Endothelial cell of umbilical vein (primary cell): ENCODE measurements around the gene A3GALT2. TPM values are rescaled to one million over a fixed set of nuclear protein-coding genes. Genes with fewer than 3 reads are reported as not detected.

Experiments used
- BruUV-seq: library from RNA; stranded (reverse); fragments of 400-500 nt; replicated peaks from 2 replicates; lab custom pipeline; 2021; lab: Mats Ljungman, UMichigan
- CTCF ChIA-PET: fragments of 300-600, 350-600 bp; sonication (Branson Sonifier 250); formaldehyde crosslinking; loops from one replicate; lab custom pipeline; 2021; ENCODE audit warnings: antibody characterized with exemption, inconsistent platforms; lab: Charles Lee
- POLR2A ChIA-PET: fragments of 300-600, 350-600 bp; sonication (Branson Sonifier 250); formaldehyde crosslinking; loops from one replicate; lab custom pipeline; 2021; ENCODE audit warnings: antibody characterized with exemption, inconsistent platforms; lab: Charles Lee
- DNase-seq: peaks from one replicate; pipeline ENCODE4 v3.0.0-alpha.2; 2011; ENCODE audit warnings: low read depth, low spot score
- FAIRE-seq: peaks from 2 replicates; lab custom pipeline; 2011; peaks lifted over from hg19 to GRCh38; lab: Jason Lieb, UNC
- H2AFZ ChIP-seq: 2 replicates; pipeline ENCODE4 v1.6.0; 2012; ENCODE audit warnings: low read depth, low read length, control low read depth, inconsistent platforms
- H3K27ac ChIP-seq: 2 replicates; pipeline ENCODE4 v1.5.1; 2011; ENCODE audit warnings: low read depth, mild to moderate bottlenecking, control low read depth, low read length, moderate library complexity; ENCODE audit not compliant: insufficient read depth
- H3K27me3 ChIP-seq, 2 experiments: 2 replicates each; pipeline versions ENCODE4 v1.6.0 to v1.6.1; 2011; ENCODE audit warnings: low read length in 2 of 2, mixed read lengths in 1 of 2; ENCODE audit not compliant: control insufficient read depth in 2 of 2, insufficient read depth in 2 of 2
- H3K36me3 ChIP-seq, 2 experiments: 2 replicates in 1 of 2; 3 replicates in 1 of 2; pipeline ENCODE4 v1.5.1; 2011; ENCODE audit warnings: low read length in 2 of 2, mild to moderate bottlenecking in 1 of 2, moderate library complexity in 1 of 2; ENCODE audit not compliant: control insufficient read depth in 2 of 2, insufficient read depth in 2 of 2; ENCODE audit errors: extremely low read depth in 1 of 2
- H3K4me1 ChIP-seq: 3 replicates; pipeline ENCODE4 v1.5.1; 2011; ENCODE audit warnings: mild to moderate bottlenecking, low read length; ENCODE audit not compliant: control insufficient read depth, insufficient read depth; ENCODE audit errors: extremely low read depth
- H3K4me2 ChIP-seq: 2 replicates; pipeline ENCODE4 v1.6.1; 2011; ENCODE audit warnings: low read length, control low read depth, mixed read lengths; ENCODE audit not compliant: insufficient read depth
- H3K4me3 ChIP-seq, 3 experiments: fragments of 200-600 bp in 1 of 3; sonication (generic), shearing (Covaris generic) in 1 of 3; replicated peaks in 1 of 3; 2 replicates each; pipeline ENCODE4 v1.5.1; 2011 to 2016; ENCODE audit warnings: control low read depth in 3 of 3, low read length in 3 of 3, mild to moderate bottlenecking in 2 of 3, inconsistent platforms in 1 of 3, low read depth in 1 of 3, moderate library complexity in 1 of 3; ENCODE audit not compliant: insufficient read depth in 1 of 3
- H3K79me2 ChIP-seq: 2 replicates; pipeline ENCODE4 v1.6.0; 2012; ENCODE audit warnings: low read length, inconsistent platforms; ENCODE audit not compliant: control insufficient read depth, insufficient read depth
- H3K9ac ChIP-seq: replicated peaks from 2 replicates; pipeline ENCODE3; 2011; ENCODE audit warnings: low read length, control low read depth; ENCODE audit not compliant: insufficient read depth; ENCODE audit errors: extremely low read depth
- H3K9me1 ChIP-seq: replicated peaks from 3 replicates; pipeline ENCODE4 v1.6.0; 2011; ENCODE audit warnings: mild to moderate bottlenecking, low read length; ENCODE audit not compliant: control insufficient read depth, insufficient read depth; ENCODE audit errors: extremely low read depth
- H3K9me3 ChIP-seq: replicated peaks from 2 replicates; pipeline ENCODE4 v1.5.1; 2012; ENCODE audit warnings: low read length, inconsistent platforms; ENCODE audit not compliant: control insufficient read depth, insufficient read depth
- H4K20me1 ChIP-seq: replicated peaks from 2 replicates; pipeline ENCODE3; 2011; ENCODE audit warnings: mild to moderate bottlenecking, low read length; ENCODE audit not compliant: control insufficient read depth, insufficient read depth; ENCODE audit errors: extremely low read depth
- CTCF ChIP-seq, 2 donors: IDR thresholded peaks; 1 replicate in 1 of 2; 2 replicates in 1 of 2; pipeline ENCODE4 v1.5.1; 2011; ENCODE audit warnings: low read length in 2 of 2, mild to moderate bottlenecking in 2 of 2, moderate library complexity in 2 of 2, control low read depth in 1 of 2, inconsistent platforms in 1 of 2, low read depth in 1 of 2; ENCODE audit not compliant: insufficient read depth in 1 of 2; ENCODE audit errors: extremely low read depth in 1 of 2
- EZH2 ChIP-seq: IDR thresholded peaks from 2 replicates; pipeline ENCODE4 v1.6.1; 2012; ENCODE audit warnings: borderline replicate concordance, low read depth, mild to moderate bottlenecking, moderate library complexity, low read length, inconsistent platforms; ENCODE audit not compliant: severe bottlenecking
- FOS ChIP-seq: IDR thresholded peaks from 2 replicates; pipeline ENCODE4 v1.6.1; 2011; ENCODE audit warnings: mild to moderate bottlenecking, low read length, moderate library complexity, borderline replicate concordance; ENCODE audit not compliant: insufficient read depth
- GATA2 ChIP-seq: IDR thresholded peaks from 2 replicates; pipeline ENCODE4 v1.7.0; 2011; ENCODE audit warnings: low read depth, mild to moderate bottlenecking, moderate library complexity, mixed read lengths, low read length; ENCODE audit not compliant: insufficient read length, insufficient read depth
- JUN ChIP-seq: IDR thresholded peaks from 2 replicates; pipeline ENCODE4 v1.6.1; 2011; ENCODE audit warnings: borderline replicate concordance, low read depth; ENCODE audit not compliant: insufficient read length, insufficient read depth
- MAX ChIP-seq: IDR thresholded peaks from 2 replicates; pipeline ENCODE4 v1.6.1; 2011; ENCODE audit not compliant: insufficient read depth, insufficient read length
- MYC ChIP-seq: IDR thresholded peaks from one replicate; pipeline ENCODE4 v1.6.1; 2011; ENCODE audit warnings: mild to moderate bottlenecking, low read depth, low read length
- POLR2A ChIP-seq: IDR thresholded peaks from 2 replicates; pipeline ENCODE4 v1.6.1; 2012; ENCODE audit warnings: low read depth, mild to moderate bottlenecking, control low read depth, low read length
- POLR2AphosphoS5 ChIP-seq: IDR thresholded peaks from 2 replicates; pipeline ENCODE4 v1.6.1; 2012; ENCODE audit warnings: low read depth, mild to moderate bottlenecking, control low read depth, low read length, moderate library complexity; ENCODE audit not compliant: insufficient read depth
- dilution Hi-C: fragments of 300-500 bp; cut with MboI; formaldehyde crosslinking; loops from one replicate; pipeline ENCODE4 v1.15.0; 2019; ENCODE audit warnings: low sequenced_read_pairs; ENCODE audit not compliant: extremely low pct_ligation_motif_present
- intact Hi-C: fragments of 100-400 bp; cut with micrococcal nuclease; formaldehyde crosslinking; loops from one replicate; pipeline ENCODE4 v1.10.0; 2022
- polyA plus RNA-seq, 4 experiments: library from polyadenylated mRNA; depleted of rRNA in 3 of 4; stranded (reverse) in 3 of 4; unstranded in 1 of 4; fragments of >200 nt; gene quantifications; 2 replicates each; pipeline versions ENCODE4 v1.2.1 to v1.2.3, GENCODE V29; 2011 to 2012; ENCODE audit warnings: missing spikeins in 1 of 4
- total RNA-seq: library from RNA; stranded (reverse); gene quantifications from 2 replicates; pipeline ENCODE4 v1.2.3, GENCODE V29; 2021

Gene A3GALT2
- total and polyA plus RNA-seq, 2 donors (not counting 3 experiments of a cell fraction or from before 2014, with no cell fraction given) = not detected

- H3K4me1 ChIP-seq = peaks cover 4% of the 10 kb centered on the region
- FAIRE-seq = no peak
- no peaks in the 10 kb centered on the region for H4K20me1 ChIP-seq
- intact Hi-C loops (no loop called here), dilution Hi-C loops (no loop called here)
- no peaks in the 10 kb centered on the region for H3K79me2 ChIP-seq
- no peak overlapping the region for H3K9ac ChIP-seq
- ChIA-PET CTCF (no interaction called here), POLR2A (no interaction called here)
- no peak overlapping the region for H3K4me3 ChIP-seq
- H3K9me1 ChIP-seq = no peaks in the 10 kb centered on the region
- no peak for DNase-seq
- H3K27me3 ChIP-seq = no peaks in the 10 kb centered on the region
- H3K27ac ChIP-seq = no peak overlapping the region
- no peak for TF ChIP-seq GATA2
- TF ChIP-seq FOS = no peak
- TF ChIP-seq POLR2AphosphoS5 = no peak
- no peak for TF ChIP-seq POLR2A
- TF ChIP-seq MAX = no peak
- no peak for TF ChIP-seq JUN
- TF ChIP-seq MYC = no peak
- TF ChIP-seq EZH2 = no peak
- no peak for TF ChIP-seq CTCF (IDR thresholded peaks at IDR 0.05; ENCODE audit: extremely low read depth in 1 of 2, insufficient read depth in 1 of 2, low read depth in 1 of 2, low read length in 2 of 2)
- peaks cover 4% of the 10 kb centered on the region in 2 experiments for H3K36me3 ChIP-seq
- H3K9me3 ChIP-seq = no peaks in the 10 kb centered on the region
- H2AFZ ChIP-seq = no peak overlapping the region
- no TSS peak for BruUV-seq
- no peak overlapping the region for H3K4me2 ChIP-seq
Measured at GRCh38 chr1:33288976-33289857, 31.7 kb downstream of the A3GALT2 start.
